HFF-Myc (cell line): Measurements from ENCODE around the gene TRIM33.

Experiments used
- DNase-seq: peaks from one replicate; pipeline ENCODE4 v3.0.0-alpha.2; 2011; ENCODE audit warnings: low read depth; ENCODE audit errors: extremely low read depth
- H3K4me3 ChIP-seq: replicated peaks from 2 replicates; pipeline ENCODE4 v1.5.1; 2011; ENCODE audit warnings: low read depth, mild to moderate bottlenecking, control low read depth, low read length
- TF ChIP-seq, protein P1 (sequence below): IDR thresholded peaks from 2 replicates; pipeline ENCODE4 v1.5.1; 2012; ENCODE audit warnings: mild to moderate bottlenecking, low read depth, low read length, control low read depth; ENCODE audit errors: missing control alignments

The TRIM33 gene

GRCh38 chr1:114350731-114351445 lies 160.1 kb downstream of the TRIM33 start:
- TF ChIP-seq, protein P1, sequence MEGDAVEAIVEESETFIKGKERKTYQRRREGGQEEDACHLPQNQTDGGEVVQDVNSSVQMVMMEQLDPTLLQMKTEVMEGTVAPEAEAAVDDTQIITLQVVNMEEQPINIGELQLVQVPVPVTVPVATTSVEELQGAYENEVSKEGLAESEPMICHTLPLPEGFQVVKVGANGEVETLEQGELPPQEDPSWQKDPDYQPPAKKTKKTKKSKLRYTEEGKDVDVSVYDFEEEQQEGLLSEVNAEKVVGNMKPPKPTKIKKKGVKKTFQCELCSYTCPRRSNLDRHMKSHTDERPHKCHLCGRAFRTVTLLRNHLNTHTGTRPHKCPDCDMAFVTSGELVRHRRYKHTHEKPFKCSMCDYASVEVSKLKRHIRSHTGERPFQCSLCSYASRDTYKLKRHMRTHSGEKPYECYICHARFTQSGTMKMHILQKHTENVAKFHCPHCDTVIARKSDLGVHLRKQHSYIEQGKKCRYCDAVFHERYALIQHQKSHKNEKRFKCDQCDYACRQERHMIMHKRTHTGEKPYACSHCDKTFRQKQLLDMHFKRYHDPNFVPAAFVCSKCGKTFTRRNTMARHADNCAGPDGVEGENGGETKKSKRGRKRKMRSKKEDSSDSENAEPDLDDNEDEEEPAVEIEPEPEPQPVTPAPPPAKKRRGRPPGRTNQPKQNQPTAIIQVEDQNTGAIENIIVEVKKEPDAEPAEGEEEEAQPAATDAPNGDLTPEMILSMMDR = no peak
- H3K4me3 ChIP-seq = no peak overlapping the region

GRCh38 chr1:114349891-114350605 lies 161.0 kb downstream of the TRIM33 start:
- H3K4me3 ChIP-seq = no peak overlapping the region
- TF ChIP-seq, protein P1 = no peak

More at GRCh38 chr1:114350731-114351445, 160.1 kb downstream of the TRIM33 start:
- DNase-seq = no peak

DNA sequence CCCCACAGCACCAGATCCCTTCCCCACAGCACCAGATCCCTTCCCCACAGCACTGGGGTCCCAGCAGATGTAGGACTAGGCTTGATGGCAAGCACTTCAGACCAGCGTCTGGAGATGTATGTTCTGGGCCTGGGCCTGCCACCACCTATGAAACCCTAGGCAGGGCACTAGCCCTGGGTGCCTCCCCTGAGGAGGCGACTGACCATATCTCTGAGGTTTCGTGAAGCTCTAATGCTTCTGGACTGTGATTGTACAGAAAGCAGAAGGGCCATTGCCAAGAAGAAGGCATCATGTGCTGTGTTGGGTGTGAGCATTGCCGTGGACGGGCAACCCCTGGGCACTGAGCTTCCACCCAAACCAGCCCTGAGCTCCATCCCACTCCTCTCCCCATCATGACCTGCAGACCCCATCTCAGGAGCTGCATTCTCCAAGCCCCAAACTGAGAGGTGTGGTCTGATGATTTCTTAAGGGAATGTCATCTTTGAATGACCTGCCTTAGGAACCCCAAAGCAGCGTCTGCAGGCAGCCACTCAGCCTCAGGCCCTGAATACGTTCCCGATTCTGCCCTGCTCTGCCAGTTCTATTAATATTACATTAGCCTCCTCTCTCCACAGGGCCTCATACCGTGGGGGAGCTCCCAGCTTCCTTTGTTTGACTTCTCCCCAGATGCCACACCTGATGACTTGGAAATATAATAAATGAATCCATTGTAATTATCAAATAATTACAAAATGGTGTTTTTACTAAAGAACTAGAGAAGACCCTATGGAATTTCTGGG lies 163.4 kb downstream of the TRIM33 start:
- no peak for DNase-seq
- no peak overlapping the region for H3K4me3 ChIP-seq
- TF ChIP-seq, protein P1 = no peak

More at GRCh38 chr1:114349891-114350605, 161.0 kb downstream of the TRIM33 start:
- DNase-seq = no peak

- H3K4me3 ChIP-seq = peak overlapping the region; percentile 35
- TF ChIP-seq, protein P1 = peak; percentile 100
- DNase-seq = peak; percentile 77
Measured at GRCh38 chr1:114346480-114347029, 164.4 kb downstream of the TRIM33 start.

DNA sequence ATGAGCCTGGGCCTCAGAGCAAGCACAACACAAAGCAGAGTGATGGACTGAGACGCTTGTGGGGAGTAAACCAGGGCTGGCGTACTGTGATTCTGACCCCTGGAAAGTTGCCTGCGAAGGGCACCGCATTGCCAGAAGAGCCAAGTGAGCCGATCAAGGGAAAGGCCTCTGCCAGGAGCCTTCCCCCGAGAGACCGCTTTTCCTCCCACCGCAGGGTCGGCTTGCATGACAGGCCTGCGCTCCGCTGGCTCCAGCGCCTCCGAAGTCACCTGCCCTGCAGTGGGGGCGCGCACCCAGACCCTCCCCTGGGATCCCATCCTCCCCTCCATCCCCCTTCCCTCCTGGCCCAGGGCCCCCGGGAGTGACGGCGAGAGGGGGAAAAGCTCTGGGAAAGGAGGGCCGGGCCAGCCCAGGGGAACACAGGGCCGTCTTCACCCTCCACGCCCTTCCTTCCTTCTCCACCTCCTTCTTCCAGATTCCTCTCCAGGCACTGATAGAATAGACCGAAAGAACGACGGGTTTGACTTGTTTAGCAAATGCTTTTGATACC lies 165.0 kb downstream of the TRIM33 start:
- H3K4me3 ChIP-seq = peak overlapping the region; percentile 35
- no peak for DNase-seq
- TF ChIP-seq, protein P1 = no peak

DNA sequence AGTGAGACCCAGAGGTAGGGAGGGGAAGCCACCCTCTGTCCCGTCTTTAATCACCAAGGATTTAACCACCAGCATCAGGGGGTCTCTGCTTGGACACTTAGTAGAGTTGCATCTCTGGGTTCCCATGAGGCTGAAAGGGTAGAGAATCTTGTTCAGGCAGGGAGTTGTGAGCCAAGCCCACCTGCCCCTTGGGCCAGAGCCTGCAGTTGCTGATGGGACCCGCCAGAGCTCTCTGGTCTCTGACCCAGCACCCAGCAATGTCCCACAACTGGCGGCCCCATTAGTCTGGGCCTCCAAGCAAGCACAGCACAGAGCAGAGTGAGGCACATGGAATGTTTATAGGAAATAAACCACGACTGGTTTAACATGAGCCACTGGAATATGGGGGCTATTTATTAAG lies 166.3 kb downstream of the TRIM33 start:
- TF ChIP-seq, protein P1 = no peak
- DNase-seq = no peak
- H3K4me3 ChIP-seq = no peak overlapping the region
